SK-N-SH (cell line): ENCODE results near the gene IGF2BP2. TPM values are rescaled to one million over a fixed set of nuclear protein-coding genes. Genes with fewer than 3 reads are reported as not detected.
A peak's percentile ranks its signal among the peaks of the same experiment; 100 is the strongest.

Source experiments
- CTCF ChIA-PET: fragments of 300-600, 350-600 bp; formaldehyde crosslinking; extraction: SDS; loops from one replicate; lab custom pipeline; 2021; lab: Yijun Ruan, JAX
- POLR2A ChIA-PET: fragments of 350-600 bp; sonication (Branson Sonifier 250); formaldehyde crosslinking; extraction: SDS; loops from one replicate; lab custom pipeline; 2020; ENCODE audit warnings: antibody characterized with exemption, inconsistent platforms; lab: Yijun Ruan, JAX
- DNase-seq: peaks from one replicate; pipeline ENCODE4 v3.0.0; 2012
- H2AFZ ChIP-seq: fragments of 200-600 bp; sonication (generic); 2 replicates; pipeline ENCODE4 v1.8.1; 2016; ENCODE audit warnings: antibody characterized with exemption, mild to moderate bottlenecking, low read depth
- H3F3A ChIP-seq: fragments of 200-600 bp; sonication (generic); replicated peaks from 2 replicates; pipeline ENCODE3; 2016; ENCODE audit warnings: antibody characterized with exemption, mild to moderate bottlenecking; ENCODE audit not compliant: insufficient read depth
- H3K27ac ChIP-seq, 2 experiments: fragments of 200-500 bp in 1 of 2; fragments of 200-600 bp in 1 of 2; sonication (Bioruptor generic) in 1 of 2; sonication (generic), shearing (Covaris generic) in 1 of 2; 2 replicates each; pipeline versions ENCODE4 v1.5.1 to v1.6.1; 2014 to 2016; ENCODE audit warnings: low read depth in 2 of 2, inconsistent platforms in 1 of 2, low read length in 1 of 2, mild to moderate bottlenecking in 1 of 2, mixed read lengths in 1 of 2
- H3K27me3 ChIP-seq: fragments of 200-600 bp; sonication (generic), shearing (Covaris generic); 2 replicates; pipeline ENCODE4 v1.6.1; 2016; ENCODE audit warnings: mixed run types; ENCODE audit not compliant: insufficient read depth
- H3K36me3 ChIP-seq, 2 experiments: fragments of 200-500 bp in 1 of 2; fragments of 200-600 bp in 1 of 2; sonication (Bioruptor generic) in 1 of 2; sonication (generic) in 1 of 2; replicated peaks in 1 of 2; 2 replicates each; pipeline versions ENCODE3 to v1.5.1; 2014 to 2016; ENCODE audit warnings: low read length in 1 of 2, mild to moderate bottlenecking in 1 of 2; ENCODE audit not compliant: insufficient read depth in 2 of 2, control insufficient read depth in 1 of 2
- H3K4me1 ChIP-seq, 2 experiments: fragments of 200-500 bp in 1 of 2; fragments of 200-600 bp in 1 of 2; sonication (Bioruptor generic) in 1 of 2; sonication (generic), shearing (Covaris generic) in 1 of 2; 2 replicates each; pipeline versions ENCODE4 v1.5.1 to v1.6.1; 2014 to 2016; ENCODE audit warnings: low read depth in 1 of 2, low read length in 1 of 2, mixed run types in 1 of 2; ENCODE audit not compliant: insufficient read depth in 2 of 2, control insufficient read depth in 1 of 2
- H3K4me2 ChIP-seq: fragments of 200-600 bp; sonication (generic), shearing (Covaris generic); 2 replicates; pipeline ENCODE4 v1.6.1; 2017; ENCODE audit warnings: mixed run types
- H3K4me3 ChIP-seq, 2 experiments: fragments of 200-500 bp in 1 of 2; fragments of 200-600 bp in 1 of 2; sonication (Bioruptor generic) in 1 of 2; sonication (generic), shearing (Covaris generic) in 1 of 2; 2 replicates each; pipeline versions ENCODE4 v1.5.1 to v1.8.1; 2014 to 2016; ENCODE audit warnings: low read depth in 2 of 2, inconsistent platforms in 1 of 2, low read length in 1 of 2, mild to moderate bottlenecking in 1 of 2, mixed read lengths in 1 of 2, moderate library complexity in 1 of 2
- H3K79me2 ChIP-seq: fragments of 200-600 bp; sonication (generic); 2 replicates; pipeline ENCODE4 v1.8.1; 2017; ENCODE audit warnings: mild to moderate bottlenecking; ENCODE audit not compliant: insufficient read depth
- H3K9ac ChIP-seq: fragments of 200-600 bp; sonication (generic); 2 replicates; pipeline ENCODE4 v1.6.1; 2017; ENCODE audit warnings: mixed run types
- H3K9me2 ChIP-seq: fragments of 200-600 bp; sonication (generic); 2 replicates; pipeline ENCODE4 v1.6.1; 2017; ENCODE audit warnings: mixed run types
- H3K9me3 ChIP-seq: fragments of 200-600 bp; sonication (generic); 2 replicates; pipeline ENCODE4 v1.6.1; 2017; ENCODE audit warnings: mixed run types, mild to moderate bottlenecking, moderate library complexity
- H4K20me1 ChIP-seq: fragments of 200-600 bp; sonication (generic); 2 replicates; pipeline ENCODE4 v1.6.1; 2017; ENCODE audit warnings: mild to moderate bottlenecking, mixed run types; ENCODE audit not compliant: insufficient read depth
- CHD2 ChIP-seq: fragments of 150-350 bp; IDR thresholded peaks from 2 replicates; pipeline ENCODE4 v1.6.1; 2018; ENCODE audit warnings: low read length; ENCODE audit not compliant: partially characterized antibody
- CTCF ChIP-seq: fragments of 200-600 bp; sonication (generic); IDR thresholded peaks from 2 replicates; pipeline ENCODE4 v1.6.1; 2017; ENCODE audit warnings: antibody characterized with exemption, mild to moderate bottlenecking, moderate library complexity
- ELF1 ChIP-seq: IDR thresholded peaks from 2 replicates; pipeline ENCODE4 v1.4.0; 2012
- EP300 ChIP-seq, 2 experiments: IDR thresholded peaks; 2 replicates each; pipeline versions ENCODE4 v1.4.0 to v1.6.1; 2012; ENCODE audit warnings: borderline replicate concordance in 1 of 2, low read depth in 1 of 2, low read length in 1 of 2
- FOSL2 ChIP-seq: IDR thresholded peaks from 2 replicates; pipeline ENCODE4 v1.4.0; 2012; ENCODE audit warnings: low read depth, mild to moderate bottlenecking, moderate library complexity, borderline replicate concordance
- FOXJ3 ChIP-seq: sonication (generic); formaldehyde crosslinking; IDR thresholded peaks from 2 replicates; pipeline ENCODE4 v1.5.1; 2020; ENCODE audit warnings: mild to moderate bottlenecking, missing genetic modification reagents
- FOXM1 ChIP-seq: IDR thresholded peaks from 2 replicates; pipeline ENCODE4 v1.4.0; 2012; ENCODE audit warnings: low read depth, mild to moderate bottlenecking
- GATA2 ChIP-seq: sonication (generic); formaldehyde crosslinking; IDR thresholded peaks from 2 replicates; pipeline ENCODE4 v1.5.0; 2020; ENCODE audit warnings: mild to moderate bottlenecking, missing genetic modification reagents
- IRF3 ChIP-seq: fragments of 150-350 bp; IDR thresholded peaks from 2 replicates; pipeline ENCODE4 v1.6.1; 2016; ENCODE audit warnings: mild to moderate bottlenecking, low read depth, low read length
- JUND ChIP-seq: IDR thresholded peaks from 2 replicates; pipeline ENCODE4 v1.4.0; 2012
- MAX ChIP-seq: IDR thresholded peaks from 2 replicates; pipeline ENCODE4 v1.4.0; 2012; ENCODE audit warnings: low read depth
- MXI1 ChIP-seq: IDR thresholded peaks from 2 replicates; pipeline ENCODE4 v1.6.1; 2012; ENCODE audit warnings: mild to moderate bottlenecking, low read depth, low read length, improper control_type of control experiment
- NFIC ChIP-seq: IDR thresholded peaks from 2 replicates; pipeline ENCODE4 v1.4.0; 2012; ENCODE audit warnings: borderline replicate concordance
- POLR2AphosphoS5 ChIP-seq: IDR thresholded peaks from 2 replicates; pipeline ENCODE4 v1.6.1; 2012; ENCODE audit warnings: low read depth, low read length
- RAD21 ChIP-seq: IDR thresholded peaks from 2 replicates; pipeline ENCODE4 v1.6.1; 2012; ENCODE audit warnings: mild to moderate bottlenecking, low read length
- RCOR1 ChIP-seq: fragments of 150-350 bp; IDR thresholded peaks from 2 replicates; pipeline ENCODE4 v1.6.1; 2017; ENCODE audit warnings: antibody characterized with exemption, low read length
- SIN3A ChIP-seq: IDR thresholded peaks from 2 replicates; pipeline ENCODE4 v1.6.1; 2012; ENCODE audit warnings: low read depth, mild to moderate bottlenecking, low read length, moderate library complexity, borderline replicate concordance
- SMC3 ChIP-seq: IDR thresholded peaks from 2 replicates; pipeline ENCODE4 v1.6.1; 2012; ENCODE audit warnings: low read depth, low read length, improper control_type of control experiment
- TAF1 ChIP-seq: IDR thresholded peaks from 2 replicates; pipeline ENCODE4 v1.6.1; 2012; ENCODE audit warnings: low read depth, mild to moderate bottlenecking, low read length, moderate library complexity, borderline replicate concordance
- TCF12 ChIP-seq: IDR thresholded peaks from 2 replicates; pipeline ENCODE4 v1.4.0; 2012
- USF2 ChIP-seq: fragments of 150-350 bp; IDR thresholded peaks from 2 replicates; pipeline ENCODE4 v1.6.1; 2017; ENCODE audit warnings: antibody characterized with exemption, low read length, low read depth, borderline replicate concordance
- WGBS: methylation state at CpG from one replicate; pipeline ENCODE4 v1.1.6; 2017; ENCODE audit warnings: low lambda C conversion rate; 5-methylcytosine and 5-hydroxymethylcytosine counted together
- polyA plus RNA-seq, 3 experiments: library from polyadenylated mRNA; depleted of rRNA; stranded (reverse); fragments of >200 nt; gene quantifications; 2 replicates each; pipeline ENCODE4 v1.2.3, GENCODE V29; 2012

The IGF2BP2 gene
- polyA plus RNA-seq, 1 of the 3 experiments (the other 2 are of a cell fraction): 5.4 TPM

- Histone ChIP-seq H3K4me2 (peak overlapping the region; percentile 25; the same call in 1 of the 2 replicates), H3K36me3 (peaks cover 0 to 3% of the 10 kb centered on the region in 2 experiments), H3K9me2 (no peaks in the 10 kb centered on the region), H3K27me3 (no peaks in the 10 kb centered on the region), H3K9me3 (no peaks in the 10 kb centered on the region), H3K9ac (no peak overlapping the region), H3K4me1 (peaks cover 0 to 36% of the 10 kb centered on the region in 2 experiments), H3K4me3 (no peak overlapping the region), H3F3A (no peaks in the 10 kb centered on the region), H3K79me2 (peaks cover 100% of the 10 kb centered on the region), H4K20me1 (peaks cover 93% of the 10 kb centered on the region), H2AFZ (no peak overlapping the region), H3K27ac (peak overlapping the region in 1 of 2 experiments; percentile 5; a peak in 1 of 4 replicates)
- TF ChIP-seq EP300 (IDR thresholded peaks at IDR 0.05; ENCODE audit: borderline replicate concordance in 1 of 2, low read depth in 1 of 2, low read length in 1 of 2) (no peak), TCF12 (peak; percentile 34; the same call in 1 of the 2 replicates), IRF3 (no peak), POLR2AphosphoS5 (no peak)
- 35% methylated on average over 3 of the region's 3 CpGs for WGBS
- POLR2A ChIA-PET: no interaction called here
- CTCF ChIA-PET: interaction anchor here (0.9 to 13.1 kb wide), 5 partner anchors 32 to 106 kb away, joined by 3 to 194 read pairs (median 3); no protein-coding TSS in a partner anchor
- DNase-seq: no peak
Observed at GRCh38 chr3:185767002-185767688, 57.7 kb downstream of the IGF2BP2 start.

- Histone ChIP-seq H3K9me2 (no peaks in the 10 kb centered on the region), H3K79me2 (peaks cover 100% of the 10 kb centered on the region), H3F3A (no peaks in the 10 kb centered on the region), H2AFZ (no peak overlapping the region), H3K4me3 (no peak overlapping the region), H4K20me1 (peaks cover 93% of the 10 kb centered on the region), H3K9me3 (no peaks in the 10 kb centered on the region), H3K9ac (no peak overlapping the region), H3K36me3 (peaks cover 0 to 3% of the 10 kb centered on the region in 2 experiments), H3K4me2 (peak overlapping the region; percentile 25; the same call in 1 of the 2 replicates), H3K27ac (peak overlapping the region in 1 of 2 experiments; percentile 5; a peak in 1 of 4 replicates), H3K4me1 (peaks cover 0 to 37% of the 10 kb centered on the region in 2 experiments), H3K27me3 (no peaks in the 10 kb centered on the region)
- TF ChIP-seq SMC3: no peak
- no peak for TF ChIP-seq TCF12
- no peak for TF ChIP-seq NFIC
- TF ChIP-seq USF2: no peak
- TF ChIP-seq CHD2: no peak
- no peak for TF ChIP-seq FOXJ3 (CRISPR knock-in tag)
- TF ChIP-seq TAF1: no peak
- no peak for TF ChIP-seq EP300 (IDR thresholded peaks at IDR 0.05; ENCODE audit: borderline replicate concordance in 1 of 2, low read depth in 1 of 2, low read length in 1 of 2)
- TF ChIP-seq CTCF: no peak
- no peak for TF ChIP-seq FOSL2
- TF ChIP-seq FOXM1: no peak
- no peak for TF ChIP-seq ELF1
- TF ChIP-seq MAX: no peak
- no peak for TF ChIP-seq RCOR1
- TF ChIP-seq JUND: no peak
- no peak for TF ChIP-seq GATA2 (CRISPR knock-in tag)
- no peak for TF ChIP-seq MXI1
- no peak for TF ChIP-seq RAD21
- TF ChIP-seq SIN3A: no peak
- no peak for TF ChIP-seq IRF3
- 76% methylated on average over 5 of the region's 5 CpGs for WGBS
- no peak for DNase-seq
- ChIA-PET CTCF (interaction anchor here (0.9 to 13.1 kb wide), 5 partner anchors 31 to 105 kb away, joined by 3 to 194 read pairs (median 3); no protein-coding TSS in a partner anchor), POLR2A (no interaction called here)
Observed at GRCh38 chr3:185766329-185767001, 58.4 kb downstream of the IGF2BP2 start.
